Retinal pigment epithelial cell (primary cell): ENCODE measurements around the gene PCDH10.

Source experiments
- DNase-seq: peaks from one replicate; pipeline ENCODE4 v3.0.0-alpha.2; 2010; ENCODE audit warnings: low read depth
- H3K4me3 ChIP-seq: 2 replicates; pipeline ENCODE4 v1.5.1; 2011; ENCODE audit warnings: mild to moderate bottlenecking, low read length, control low read depth, moderate library complexity
- CTCF ChIP-seq: conservative IDR thresholded peaks from 2 replicates; pipeline ENCODE4 v1.5.1; 2011; ENCODE audit warnings: low read depth, low read length, control low read depth, inconsistent platforms

Gene PCDH10

DNA sequence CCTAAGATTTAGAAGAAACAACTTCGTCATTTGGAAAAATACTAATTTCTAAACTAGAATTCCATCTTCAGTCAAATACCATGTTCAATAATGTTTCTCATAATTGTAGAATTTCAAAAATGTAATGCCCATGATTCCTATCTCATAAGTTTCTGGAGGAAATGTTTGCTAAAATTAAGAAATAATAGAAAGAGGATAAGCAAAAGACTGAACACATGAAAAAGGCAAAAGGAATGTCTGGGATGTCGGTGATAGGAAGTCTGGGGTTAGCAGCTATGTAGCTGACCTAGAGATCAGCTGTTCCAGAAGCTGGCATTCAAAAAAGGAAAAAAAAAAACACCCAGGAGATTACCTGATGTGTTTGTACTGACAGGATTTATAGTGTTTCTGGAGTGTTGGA, 18.9 kb upstream of the PCDH10 start:
- peak; percentile 68 for DNase-seq
- H3K4me3 ChIP-seq, result no peak overlapping the region
- TF ChIP-seq CTCF, result no peak

GRCh38 chr4:133131829-133132460, 17.1 kb upstream of the PCDH10 start:
- no peak for TF ChIP-seq CTCF
- no peak for DNase-seq
- H3K4me3 ChIP-seq, result no peak overlapping the region

GRCh38 chr4:133136833-133137232, 12.3 kb upstream of the PCDH10 start:
- TF ChIP-seq CTCF, result no peak
- no peak overlapping the region for H3K4me3 ChIP-seq
- no peak for DNase-seq

DNA sequence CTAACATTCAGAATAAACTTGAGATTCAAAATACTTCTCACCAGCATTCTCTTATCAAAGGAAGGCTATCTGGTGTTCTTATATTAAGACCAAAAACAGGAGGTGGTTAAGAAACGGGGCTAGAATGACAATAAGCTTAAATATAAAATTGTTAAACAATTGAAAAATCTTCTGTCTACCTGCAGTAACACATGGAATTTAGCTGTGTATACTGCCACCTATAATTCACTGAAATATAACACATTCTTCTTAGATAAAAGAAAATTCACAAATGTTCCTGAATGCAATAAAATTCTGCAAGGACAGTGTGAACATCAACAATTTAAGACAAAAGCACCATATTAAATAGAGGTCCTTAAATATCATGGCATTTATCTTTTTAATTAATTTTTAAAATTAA, 11.5 kb upstream of the PCDH10 start:
- DNase-seq, result no peak
- TF ChIP-seq CTCF, result peak; percentile 33

GRCh38 chr4:133143775-133144430, 5.2 kb upstream of the PCDH10 start:
- no peak for DNase-seq
- no peak for TF ChIP-seq CTCF
- no peak overlapping the region for H3K4me3 ChIP-seq

More for the DNA sequence above, 11.5 kb upstream of the PCDH10 start:
- no peak overlapping the region for H3K4me3 ChIP-seq

DNA sequence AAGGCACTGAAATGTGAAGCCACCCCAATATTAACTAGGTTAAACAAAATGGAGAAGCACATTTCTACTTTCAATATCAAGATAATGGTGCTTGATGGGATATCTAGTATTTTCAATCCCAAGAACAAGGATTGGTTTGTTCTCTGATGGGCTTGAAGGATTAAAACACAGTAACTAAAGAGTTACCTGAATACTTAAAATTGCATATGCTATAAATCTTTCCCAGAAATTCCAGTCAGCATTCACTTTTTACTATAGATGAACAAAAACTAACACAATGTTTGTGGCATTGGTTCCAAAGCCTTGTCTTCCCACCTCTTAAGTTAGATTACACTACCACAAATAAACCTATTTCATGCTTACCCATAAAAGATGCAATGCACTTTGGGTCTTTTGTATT, 3.9 kb upstream of the PCDH10 start:
- DNase-seq, result no peak
- H3K4me3 ChIP-seq, result no peak overlapping the region
- TF ChIP-seq CTCF, result no peak

DNA sequence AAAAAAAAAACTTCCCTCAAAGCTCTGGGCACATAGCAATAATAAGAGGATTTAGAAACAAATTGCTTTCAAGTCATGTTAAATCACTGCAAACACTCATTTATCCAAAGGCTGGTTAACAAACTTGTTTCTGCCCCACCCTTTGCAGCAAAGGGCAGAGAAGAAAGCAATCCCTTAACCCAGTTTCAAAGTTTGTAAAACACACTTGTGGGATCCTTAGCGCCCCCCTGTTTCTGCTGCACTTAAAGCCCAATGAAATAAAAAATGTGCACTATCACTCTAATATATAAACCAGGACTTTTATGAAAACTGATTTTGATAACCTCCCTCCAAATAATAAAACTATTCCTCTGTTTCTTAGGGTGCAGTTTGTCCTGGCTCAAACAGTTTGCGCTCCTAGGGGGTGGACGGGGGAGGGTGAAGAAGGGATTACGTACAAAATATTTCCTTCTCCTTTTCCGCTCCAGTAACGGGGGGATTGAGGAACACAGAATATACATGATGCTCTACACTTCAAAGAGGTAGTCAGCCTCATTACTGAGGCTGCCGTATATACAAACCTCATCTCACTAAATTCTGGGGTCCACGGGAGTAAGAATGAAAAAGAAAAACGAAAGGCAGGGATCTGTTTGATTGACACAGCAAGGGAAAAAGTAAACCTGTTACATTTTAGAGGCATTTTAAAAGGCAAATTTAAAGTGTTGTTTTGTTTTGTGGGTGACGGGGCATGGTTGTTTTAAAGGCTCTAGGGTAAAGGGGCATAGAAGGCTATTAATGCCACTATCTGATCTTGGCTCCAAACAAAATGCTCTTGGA, 3.1 kb upstream of the PCDH10 start:
- peak; percentile 23 for TF ChIP-seq CTCF
- H3K4me3 ChIP-seq, result peak overlapping the region; percentile 73
- DNase-seq, result no peak
